Measurements from ENCODE around the gene SAP30BP.

Gene SAP30BP

GRCh38 chr17:75742337-75742736 is 75.2 kb downstream of the SAP30BP start:
- no peaks in the 10 kb centered on the region for H3K36me3 Mint-ChIP-seq
- H3K27me3 Mint-ChIP-seq = no peaks in the 10 kb centered on the region
- no peaks in the 10 kb centered on the region for H3K4me1 Mint-ChIP-seq
- H3K9me3 Mint-ChIP-seq = no peaks in the 10 kb centered on the region
- no peak overlapping the region for H3K27ac Mint-ChIP-seq
- no peak overlapping the region for H3K4me3 Mint-ChIP-seq

- no peaks in the 10 kb centered on the region for H3K27me3 Mint-ChIP-seq
- no peaks in the 10 kb centered on the region for H3K36me3 Mint-ChIP-seq
- H3K4me3 Mint-ChIP-seq = no peak overlapping the region
- no peaks in the 10 kb centered on the region for H3K9me3 Mint-ChIP-seq
- H3K27ac Mint-ChIP-seq = no peak overlapping the region
- H3K4me1 Mint-ChIP-seq = peaks cover 5% of the 10 kb centered on the region
These were observed 76.6 kb downstream of the SAP30BP start for GRCh38 chr17:75743625-75744206.

DNA sequence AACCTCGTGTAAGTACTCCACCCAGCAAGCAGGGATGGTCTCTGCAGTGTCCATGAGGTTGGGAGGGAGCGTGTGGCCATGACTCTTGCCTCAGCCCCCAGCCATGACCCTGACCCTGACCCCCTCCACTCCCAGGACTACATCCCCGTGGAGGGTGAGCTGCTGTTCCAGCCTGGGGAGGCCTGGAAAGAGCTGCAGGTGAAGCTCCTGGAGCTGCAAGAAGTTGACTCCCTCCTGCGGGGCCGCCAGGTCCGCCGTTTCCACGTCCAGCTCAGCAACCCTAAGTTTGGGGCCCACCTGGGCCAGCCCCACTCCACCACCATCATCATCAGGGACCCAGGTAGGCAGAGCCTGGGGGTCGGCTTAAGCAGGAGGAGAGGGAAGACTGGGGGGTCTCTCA is 81.6 kb downstream of the SAP30BP start:
- no peaks in the 10 kb centered on the region for H3K36me3 Mint-ChIP-seq
- no peak overlapping the region for H3K4me3 Mint-ChIP-seq
- no peaks in the 10 kb centered on the region for H3K27me3 Mint-ChIP-seq
- no peak overlapping the region for H3K27ac Mint-ChIP-seq
- H3K9me3 Mint-ChIP-seq = no peaks in the 10 kb centered on the region
- peaks cover 13% of the 10 kb centered on the region for H3K4me1 Mint-ChIP-seq

- no peak overlapping the region for H3K27ac Mint-ChIP-seq
These were observed 82.6 kb downstream of the SAP30BP start for GRCh38 chr17:75749545-75750389.

GRCh38 chr17:75750661-75751423 is 83.7 kb downstream of the SAP30BP start:
- Mint-ChIP-seq H3K36me3 (no peaks in the 10 kb centered on the region), H3K27ac (peak overlapping the region; percentile 8), H3K27me3 (no peaks in the 10 kb centered on the region), H3K4me1 (peaks cover 21% of the 10 kb centered on the region), H3K9me3 (no peaks in the 10 kb centered on the region), H3K4me3 (no peak overlapping the region)

More at GRCh38 chr17:75749545-75750389, 82.6 kb downstream of the SAP30BP start:
- H3K4me1 Mint-ChIP-seq = peaks cover 17% of the 10 kb centered on the region
- H3K27me3 Mint-ChIP-seq = no peaks in the 10 kb centered on the region
- H3K9me3 Mint-ChIP-seq = no peaks in the 10 kb centered on the region
- H3K36me3 Mint-ChIP-seq = no peaks in the 10 kb centered on the region
- no peak overlapping the region for H3K4me3 Mint-ChIP-seq

- Mint-ChIP-seq H3K4me3 (no peak overlapping the region), H3K36me3 (no peaks in the 10 kb centered on the region), H3K9me3 (no peaks in the 10 kb centered on the region), H3K27ac (no peak overlapping the region), H3K27me3 (no peaks in the 10 kb centered on the region), H3K4me1 (peaks cover 21% of the 10 kb centered on the region)
These were observed 84.7 kb downstream of the SAP30BP start for GRCh38 chr17:75751676-75752404.

GRCh38 chr17:75752405-75752709 is 85.2 kb downstream of the SAP30BP start:
- Mint-ChIP-seq H3K9me3 (no peaks in the 10 kb centered on the region), H3K27me3 (no peaks in the 10 kb centered on the region), H3K4me1 (peaks cover 21% of the 10 kb centered on the region), H3K36me3 (no peaks in the 10 kb centered on the region), H3K27ac (peak overlapping the region; percentile 30), H3K4me3 (no peak overlapping the region)

- Mint-ChIP-seq H3K27me3 (no peaks in the 10 kb centered on the region), H3K36me3 (no peaks in the 10 kb centered on the region), H3K27ac (peak overlapping the region; percentile 46), H3K4me1 (peaks cover 16% of the 10 kb centered on the region), H3K4me3 (peak overlapping the region; percentile 42), H3K9me3 (no peaks in the 10 kb centered on the region)
These were observed 85.8 kb downstream of the SAP30BP start for GRCh38 chr17:75752802-75753513.

DNA sequence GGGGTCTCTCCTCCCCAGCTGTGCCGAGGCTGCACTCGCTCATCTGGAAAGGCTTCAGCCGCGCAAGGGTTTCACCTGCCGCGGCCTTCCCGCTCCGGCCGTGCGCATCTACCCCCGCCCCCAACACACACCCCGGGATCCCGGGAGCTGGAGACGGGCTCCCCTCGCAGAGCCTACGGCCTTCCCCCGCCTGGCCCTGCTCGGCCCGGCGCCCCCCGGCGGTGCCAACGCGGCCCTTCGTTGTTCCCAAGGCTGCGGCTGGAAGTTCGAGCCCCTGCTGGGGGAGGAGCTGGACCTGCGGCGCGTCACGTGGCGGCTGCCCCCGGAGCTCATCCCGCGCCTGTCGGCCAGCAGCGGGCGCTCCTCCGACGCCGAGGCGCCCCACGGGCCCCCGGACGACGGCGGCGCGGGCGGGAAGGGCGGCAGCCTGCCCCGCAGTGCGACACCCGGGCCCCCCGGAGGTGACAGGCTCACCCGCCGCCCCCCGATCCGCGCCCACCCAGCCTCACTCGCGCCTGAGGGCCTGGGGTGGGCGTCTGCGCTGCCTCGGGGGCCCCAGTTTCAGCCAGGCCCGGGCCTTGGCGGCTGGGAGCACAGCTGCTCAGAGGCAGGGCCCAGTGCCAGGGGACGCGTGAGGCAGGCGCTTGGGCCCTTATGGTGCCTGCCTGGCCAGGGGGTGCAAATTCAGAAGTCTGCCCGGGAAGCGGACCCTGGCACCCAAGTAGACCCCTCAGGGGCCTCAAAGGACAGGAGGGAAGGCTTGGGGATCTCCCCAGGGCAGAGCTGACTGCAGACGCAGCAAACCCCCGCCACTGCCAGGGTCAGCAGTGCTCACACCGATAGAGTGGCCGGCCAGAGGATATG is 86.6 kb downstream of the SAP30BP start:
- H3K27me3 Mint-ChIP-seq = no peaks in the 10 kb centered on the region
- H3K4me1 Mint-ChIP-seq = peaks cover 15% of the 10 kb centered on the region
- H3K27ac Mint-ChIP-seq = no peak overlapping the region
- H3K9me3 Mint-ChIP-seq = no peaks in the 10 kb centered on the region
- H3K36me3 Mint-ChIP-seq = no peaks in the 10 kb centered on the region
- H3K4me3 Mint-ChIP-seq = no peak overlapping the region

- no peaks in the 10 kb centered on the region for H3K27me3 Mint-ChIP-seq
- no peaks in the 10 kb centered on the region for H3K9me3 Mint-ChIP-seq
- peak overlapping the region; percentile 73 for H3K4me3 Mint-ChIP-seq
- no peaks in the 10 kb centered on the region for H3K36me3 Mint-ChIP-seq
- peak overlapping the region; percentile 71 for H3K27ac Mint-ChIP-seq
- H3K4me1 Mint-ChIP-seq = peaks cover 15% of the 10 kb centered on the region
These were observed 87.5 kb downstream of the SAP30BP start for GRCh38 chr17:75754378-75755204.

DNA sequence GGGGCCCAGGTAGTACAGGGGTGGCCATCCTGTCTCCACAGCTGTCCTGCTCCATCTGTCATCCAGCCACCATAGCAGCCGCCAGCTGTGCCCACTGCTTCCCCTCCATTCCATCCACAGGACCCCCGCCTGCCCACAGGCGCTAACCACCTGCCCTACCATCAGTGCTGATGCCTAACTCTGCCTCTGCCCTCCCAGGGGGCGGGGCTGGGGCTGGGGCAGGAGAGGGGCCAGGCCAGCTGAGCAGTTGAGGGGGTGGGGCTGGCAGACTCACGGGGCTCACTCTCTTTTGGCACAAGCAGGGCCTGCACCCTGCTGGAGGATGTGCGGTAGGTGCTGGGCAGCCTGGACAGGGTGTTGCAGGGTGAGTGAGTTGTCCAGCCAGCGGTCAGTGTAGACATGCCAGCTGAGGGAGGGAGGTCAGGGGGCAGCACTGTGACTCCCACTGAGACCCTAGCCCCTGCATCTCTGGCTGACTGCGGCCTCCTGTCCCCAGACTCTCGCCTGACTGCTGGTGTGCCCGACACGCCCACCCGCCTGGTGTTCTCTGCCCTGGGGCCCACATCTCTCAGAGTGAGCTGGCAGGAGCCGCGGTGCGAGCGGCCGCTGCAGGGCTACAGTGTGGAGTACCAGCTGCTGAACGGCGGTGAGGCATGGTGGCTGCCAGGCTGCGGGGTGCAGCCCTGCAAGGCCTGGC is 88.2 kb downstream of the SAP30BP start:
- Mint-ChIP-seq H3K4me1 (peaks cover 12% of the 10 kb centered on the region), H3K27ac (no peak overlapping the region), H3K9me3 (no peaks in the 10 kb centered on the region), H3K4me3 (no peak overlapping the region), H3K36me3 (no peaks in the 10 kb centered on the region), H3K27me3 (no peaks in the 10 kb centered on the region)

DNA sequence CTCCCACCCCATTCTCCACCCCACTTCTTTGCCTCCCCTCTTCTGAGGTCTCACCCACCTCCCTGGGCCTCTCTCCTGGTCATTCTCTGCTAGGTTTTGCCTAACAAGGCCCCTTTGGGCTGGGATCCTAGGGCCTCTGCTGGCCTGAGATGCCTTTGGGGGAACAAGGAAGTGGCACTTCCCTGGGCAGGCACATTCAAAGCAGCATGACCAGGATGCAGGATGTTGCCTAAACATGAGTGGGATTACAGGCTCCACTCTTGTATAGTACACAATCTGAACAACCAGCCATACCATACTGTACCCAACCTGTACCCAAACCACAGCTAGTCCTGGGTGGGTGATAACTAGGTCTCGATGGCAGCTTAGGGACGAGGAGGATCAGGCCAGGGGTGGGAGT is 88.9 kb downstream of the SAP30BP start:
- peaks cover 12% of the 10 kb centered on the region for H3K4me1 Mint-ChIP-seq
- no peak overlapping the region for H3K4me3 Mint-ChIP-seq
- H3K27ac Mint-ChIP-seq = no peak overlapping the region
- H3K36me3 Mint-ChIP-seq = no peaks in the 10 kb centered on the region
- H3K9me3 Mint-ChIP-seq = no peaks in the 10 kb centered on the region
- H3K27me3 Mint-ChIP-seq = no peaks in the 10 kb centered on the region

- H3K36me3 Mint-ChIP-seq = no peaks in the 10 kb centered on the region
These were observed 89.4 kb downstream of the SAP30BP start for GRCh38 chr17:75756451-75757085.

More at GRCh38 chr17:75756451-75757085, 89.4 kb downstream of the SAP30BP start:
- H3K4me1 Mint-ChIP-seq = peaks cover 12% of the 10 kb centered on the region
- no peak overlapping the region for H3K4me3 Mint-ChIP-seq
- H3K27me3 Mint-ChIP-seq = no peaks in the 10 kb centered on the region
- no peaks in the 10 kb centered on the region for H3K9me3 Mint-ChIP-seq
- H3K27ac Mint-ChIP-seq = no peak overlapping the region
